GM23248 (cell line): ENCODE data around the gene STKLD1.

Experiments
- EZH2 ChIP-seq: fragments of 200-600 bp; sonication (generic); IDR thresholded peaks from 2 replicates; pipeline ENCODE4 v1.6.1; 2018; ENCODE audit warnings: antibody characterized with exemption, mild to moderate bottlenecking; ENCODE audit not compliant: insufficient read depth, poor library complexity, severe bottlenecking
- EZH2phosphoT487 ChIP-seq: fragments of 200-600 bp; sonication (generic); IDR thresholded peaks from 2 replicates; pipeline ENCODE4 v1.6.1; 2018; ENCODE audit warnings: antibody characterized with exemption, moderate library complexity, mild to moderate bottlenecking, low read depth; ENCODE audit not compliant: insufficient read depth

GRCh38 chr9:133378408-133378962, 2.3 kb downstream of the STKLD1 start:
- TF ChIP-seq EZH2, result no peak
- no peak for TF ChIP-seq EZH2phosphoT487
